Endodermal cell (in vitro differentiated cells): ENCODE measurements around the gene TTC31. TPM values are rescaled to one million over a fixed set of nuclear protein-coding genes. Genes with fewer than 3 reads are reported as not detected.

Experiments
- DNase-seq: peaks from one replicate; pipeline ENCODE4 v3.0.0-alpha.2; 2017
- H3K27ac ChIP-seq: 2 replicates; pipeline ENCODE4 v1.5.1; 2013; ENCODE audit warnings: mild to moderate bottlenecking, low read depth, low read length, moderate library complexity
- H3K27me3 ChIP-seq: 2 replicates; pipeline ENCODE4 v1.6.1; 2013; ENCODE audit warnings: mild to moderate bottlenecking, low read length, moderate library complexity; ENCODE audit not compliant: insufficient read depth, control insufficient read depth, poor library complexity, severe bottlenecking
- H3K36me3 ChIP-seq: 2 replicates; pipeline ENCODE4 v1.7.0; 2013; ENCODE audit warnings: mild to moderate bottlenecking, low read length, moderate library complexity; ENCODE audit not compliant: control insufficient read depth, insufficient read depth
- H3K4me1 ChIP-seq: one replicate; pipeline ENCODE4 v1.7.0; 2013; ENCODE audit warnings: low read length; ENCODE audit not compliant: control insufficient read depth, insufficient read depth
- H3K4me3 ChIP-seq: 2 replicates; pipeline ENCODE4 v1.5.1; 2013; ENCODE audit warnings: mild to moderate bottlenecking, low read length, moderate library complexity
- H3K9ac ChIP-seq: 2 replicates; pipeline ENCODE4 v1.6.1; 2013; ENCODE audit warnings: mild to moderate bottlenecking, low read length, moderate library complexity; ENCODE audit not compliant: poor library complexity, severe bottlenecking; ENCODE audit errors: extremely low read depth
- H3K9me3 ChIP-seq: 2 replicates; pipeline ENCODE4 v1.6.1; 2013; ENCODE audit warnings: mild to moderate bottlenecking, low read length, moderate library complexity; ENCODE audit not compliant: control insufficient read depth
- H3K27ac Mint-ChIP-seq: 2 replicates; pipeline ENCODE4 v1.8.0; 2020; ENCODE audit warnings: mixed read lengths
- H3K27me3 Mint-ChIP-seq: 2 replicates; pipeline ENCODE4 v1.8.0; 2021; ENCODE audit warnings: mild to moderate bottlenecking, mixed read lengths; ENCODE audit not compliant: insufficient read depth
- H3K36me3 Mint-ChIP-seq: 2 replicates; pipeline ENCODE4 v1.8.0; 2020; ENCODE audit warnings: low read depth, mixed read lengths
- H3K4me1 Mint-ChIP-seq: 2 replicates; pipeline ENCODE4 v1.8.0; 2020; ENCODE audit warnings: mixed read lengths
- H3K4me3 Mint-ChIP-seq: 2 replicates; pipeline ENCODE4 v1.8.0; 2020; ENCODE audit warnings: mild to moderate bottlenecking, moderate library complexity, mixed read lengths
- H3K9me3 Mint-ChIP-seq: 2 replicates; pipeline ENCODE4 v1.8.0; 2020; ENCODE audit warnings: mild to moderate bottlenecking, mixed read lengths
- WGBS, 2 experiments: methylation state at CpG; one replicate each; pipeline versions ENCODE4 v1.1.5 to v1.1.7; 2013; ENCODE audit warnings: missing lambda C conversion rate in 2 of 2, mixed read lengths in 1 of 2; ENCODE audit not compliant: insufficient coverage in 1 of 2, insufficient read length in 1 of 2; 5-methylcytosine and 5-hydroxymethylcytosine counted together
- total RNA-seq, 2 donors: library from RNA; stranded (reverse); fragmentation: NEBNext Ultra II Directional in 1 of 2; extraction: Animal tissue kit (Norgen Biotek cat#: 25700) in 1 of 2; gene quantifications; 2 replicates in 1 of 2; 3 replicates in 1 of 2; pipeline ENCODE4 v1.2.1, GENCODE V29; 2021
- TF ChIP-seq, protein P1 (sequence below): fragments of 200-600 bp; sonication (generic); conservative IDR thresholded peaks from 2 replicates; pipeline ENCODE4 v1.5.0; 2021; ENCODE audit warnings: antibody characterized with exemption, mild to moderate bottlenecking

TTC31 gene
- total RNA-seq, 2 donors from 2014 or later, result 31.5 to 32.4 TPM

DNA sequence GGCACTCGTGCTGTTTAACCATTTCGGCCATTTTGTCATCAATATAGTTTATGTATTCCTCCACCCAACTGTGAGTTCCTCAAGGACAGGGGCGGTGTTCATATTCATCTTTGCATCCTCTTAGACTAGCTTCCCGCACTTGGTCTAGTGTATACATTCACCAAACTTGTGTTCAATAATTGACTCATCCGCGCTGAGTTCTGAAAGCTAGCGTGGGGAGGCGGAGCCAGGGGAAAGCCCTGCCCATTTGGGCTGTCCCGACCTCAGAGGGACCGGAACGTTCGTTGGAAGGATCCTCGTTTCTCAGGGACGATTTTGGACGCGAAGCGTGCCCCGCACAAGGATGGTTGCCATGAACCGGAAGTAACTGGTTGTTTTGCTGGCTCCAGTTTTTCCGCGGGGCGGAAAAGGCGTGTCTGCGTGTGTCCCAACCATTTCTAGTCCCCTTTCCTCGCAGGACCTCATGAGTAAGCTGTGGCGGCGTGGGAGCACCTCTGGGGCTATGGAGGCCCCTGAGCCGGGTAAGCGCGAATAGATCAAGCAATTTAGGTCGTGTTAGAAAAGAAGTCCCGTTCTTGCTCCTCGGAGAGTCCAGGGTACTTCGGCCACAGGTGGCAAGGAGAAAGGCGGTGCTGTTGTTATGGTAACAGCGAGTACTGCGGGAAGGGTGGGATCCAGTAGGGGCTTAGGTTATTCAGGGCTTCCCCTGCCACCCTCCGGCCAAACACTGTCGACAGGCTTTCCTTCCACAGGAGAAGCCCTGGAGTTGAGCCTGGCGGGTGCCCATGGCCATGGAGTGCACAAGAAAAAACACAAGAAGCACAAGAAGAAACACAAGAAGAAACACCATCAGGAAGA, 28.0 kb upstream of the TTC31 start, which contains the start of gene INO80B:
INO80B (plus strand) TSS at position 434 of the 858 bp plus-strand sequence; CDS start at position 464, 30 bp downstream.
- Mint-ChIP-seq H3K36me3 (peaks cover 3% of the 10 kb centered on the region), H3K27me3 (no peaks in the 10 kb centered on the region), H3K4me1 (peaks cover 40% of the 10 kb centered on the region), H3K9me3 (no peaks in the 10 kb centered on the region), H3K4me3 (peak within 1 kb of the TSS; percentile 83), H3K27ac (peak within 1 kb of the TSS; percentile 90)
- Histone ChIP-seq H3K4me3 (peak within 1 kb of the TSS; percentile 92), H3K27ac (no peak within 1 kb of the TSS), H3K9ac (peak within 1 kb of the TSS; percentile 15), H3K27me3 (no peaks in the 10 kb centered on the region), H3K9me3 (no peaks in the 10 kb centered on the region), H3K36me3 (no peaks in the 10 kb centered on the region), H3K4me1 (peaks cover 7% of the 10 kb centered on the region)
- WGBS, 2 experiments, result 4 to 8% methylated on average over 30 to 40 of the region's 40 CpGs
- DNase-seq, result peak; percentile 98
- TF ChIP-seq, protein P1, sequence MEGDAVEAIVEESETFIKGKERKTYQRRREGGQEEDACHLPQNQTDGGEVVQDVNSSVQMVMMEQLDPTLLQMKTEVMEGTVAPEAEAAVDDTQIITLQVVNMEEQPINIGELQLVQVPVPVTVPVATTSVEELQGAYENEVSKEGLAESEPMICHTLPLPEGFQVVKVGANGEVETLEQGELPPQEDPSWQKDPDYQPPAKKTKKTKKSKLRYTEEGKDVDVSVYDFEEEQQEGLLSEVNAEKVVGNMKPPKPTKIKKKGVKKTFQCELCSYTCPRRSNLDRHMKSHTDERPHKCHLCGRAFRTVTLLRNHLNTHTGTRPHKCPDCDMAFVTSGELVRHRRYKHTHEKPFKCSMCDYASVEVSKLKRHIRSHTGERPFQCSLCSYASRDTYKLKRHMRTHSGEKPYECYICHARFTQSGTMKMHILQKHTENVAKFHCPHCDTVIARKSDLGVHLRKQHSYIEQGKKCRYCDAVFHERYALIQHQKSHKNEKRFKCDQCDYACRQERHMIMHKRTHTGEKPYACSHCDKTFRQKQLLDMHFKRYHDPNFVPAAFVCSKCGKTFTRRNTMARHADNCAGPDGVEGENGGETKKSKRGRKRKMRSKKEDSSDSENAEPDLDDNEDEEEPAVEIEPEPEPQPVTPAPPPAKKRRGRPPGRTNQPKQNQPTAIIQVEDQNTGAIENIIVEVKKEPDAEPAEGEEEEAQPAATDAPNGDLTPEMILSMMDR, result peak; percentile 30

DNA sequence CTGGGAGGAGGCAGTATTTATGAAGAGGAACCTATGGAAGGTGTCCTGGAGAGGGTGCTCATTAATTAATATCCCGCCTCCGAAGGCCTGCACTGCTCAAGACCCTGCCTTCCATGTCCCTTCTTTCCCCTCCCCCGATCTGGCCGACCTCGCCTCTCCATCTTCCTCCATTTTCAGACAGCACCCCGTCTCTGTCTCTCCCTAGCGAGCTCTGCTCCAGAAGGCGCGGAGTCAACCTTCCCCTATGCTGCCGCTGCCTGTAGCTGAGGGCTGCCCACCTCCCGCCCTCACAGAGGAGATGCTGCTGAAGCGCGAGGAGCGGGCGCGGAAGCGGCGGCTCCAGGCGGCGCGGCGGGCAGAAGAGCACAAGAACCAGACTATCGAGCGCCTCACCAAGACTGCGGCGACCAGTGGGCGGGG, 25.7 kb upstream of the TTC31 start:
- Histone ChIP-seq H3K27ac (peak overlapping the region; percentile 21), H3K27me3 (no peaks in the 10 kb centered on the region), H3K9me3 (no peaks in the 10 kb centered on the region), H3K4me3 (peak overlapping the region; percentile 89), H3K9ac (no peak overlapping the region), H3K4me1 (peaks cover 3% of the 10 kb centered on the region), H3K36me3 (peaks cover 15% of the 10 kb centered on the region)
- TF ChIP-seq, protein P1, result no peak
- 0 to 1% methylated on average over 15 to 27 of the region's 27 CpGs for WGBS, 2 experiments
- peaks cover 17% of the 10 kb centered on the region for H3K36me3 Mint-ChIP-seq
- H3K4me1 Mint-ChIP-seq, result peaks cover 37% of the 10 kb centered on the region
- no peaks in the 10 kb centered on the region for H3K9me3 Mint-ChIP-seq
- no peak for DNase-seq
- H3K27me3 Mint-ChIP-seq, result no peaks in the 10 kb centered on the region
- H3K4me3 Mint-ChIP-seq, result peak overlapping the region; percentile 83
- peak overlapping the region; percentile 99 for H3K27ac Mint-ChIP-seq

DNA sequence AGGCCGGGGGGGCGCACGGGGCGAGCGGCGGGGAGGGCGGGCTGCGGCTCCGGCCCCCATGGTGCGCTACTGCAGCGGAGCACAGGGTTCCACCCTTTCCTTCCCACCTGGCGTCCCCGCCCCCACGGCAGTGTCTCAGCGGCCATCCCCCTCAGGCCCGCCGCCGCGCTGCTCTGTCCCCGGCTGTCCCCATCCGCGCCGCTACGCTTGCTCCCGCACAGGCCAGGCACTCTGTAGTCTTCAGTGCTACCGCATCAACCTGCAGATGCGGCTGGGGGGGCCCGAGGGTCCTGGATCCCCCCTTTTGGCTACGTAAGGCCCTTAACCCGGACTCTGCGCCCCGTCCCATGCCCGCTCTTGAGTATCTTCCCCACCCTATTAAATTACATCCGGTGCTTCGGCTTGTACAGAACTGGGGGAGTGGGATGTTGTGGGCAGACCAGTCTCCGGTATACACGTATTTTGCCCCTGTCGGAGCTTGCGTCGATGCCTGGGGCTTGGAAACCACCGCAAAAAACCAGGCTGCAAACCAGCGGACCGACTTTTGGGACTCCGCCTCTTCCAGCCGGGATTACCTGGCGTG, 25.2 kb upstream of the TTC31 start:
- H3K9me3 Mint-ChIP-seq, result no peaks in the 10 kb centered on the region
- Histone ChIP-seq H3K27me3 (no peaks in the 10 kb centered on the region), H3K27ac (peak overlapping the region; percentile 88), H3K4me3 (peak overlapping the region; percentile 89), H3K36me3 (peaks cover 20% of the 10 kb centered on the region), H3K9ac (peak overlapping the region; percentile 84), H3K9me3 (no peaks in the 10 kb centered on the region), H3K4me1 (peaks cover under 1% of the 10 kb centered on the region)
- WGBS, 2 experiments, result 0 to 2% methylated on average over 9 to 46 of the region's 46 CpGs
- peaks cover 33% of the 10 kb centered on the region for H3K4me1 Mint-ChIP-seq
- peak; percentile 92 for DNase-seq
- no peaks in the 10 kb centered on the region for H3K27me3 Mint-ChIP-seq
- H3K4me3 Mint-ChIP-seq, result peak overlapping the region; percentile 83
- TF ChIP-seq, protein P1, result no peak
- H3K36me3 Mint-ChIP-seq, result peaks cover 19% of the 10 kb centered on the region
- H3K27ac Mint-ChIP-seq, result peak overlapping the region; percentile 99
